Measurements from ENCODE around the gene FAM107B.

DNA sequence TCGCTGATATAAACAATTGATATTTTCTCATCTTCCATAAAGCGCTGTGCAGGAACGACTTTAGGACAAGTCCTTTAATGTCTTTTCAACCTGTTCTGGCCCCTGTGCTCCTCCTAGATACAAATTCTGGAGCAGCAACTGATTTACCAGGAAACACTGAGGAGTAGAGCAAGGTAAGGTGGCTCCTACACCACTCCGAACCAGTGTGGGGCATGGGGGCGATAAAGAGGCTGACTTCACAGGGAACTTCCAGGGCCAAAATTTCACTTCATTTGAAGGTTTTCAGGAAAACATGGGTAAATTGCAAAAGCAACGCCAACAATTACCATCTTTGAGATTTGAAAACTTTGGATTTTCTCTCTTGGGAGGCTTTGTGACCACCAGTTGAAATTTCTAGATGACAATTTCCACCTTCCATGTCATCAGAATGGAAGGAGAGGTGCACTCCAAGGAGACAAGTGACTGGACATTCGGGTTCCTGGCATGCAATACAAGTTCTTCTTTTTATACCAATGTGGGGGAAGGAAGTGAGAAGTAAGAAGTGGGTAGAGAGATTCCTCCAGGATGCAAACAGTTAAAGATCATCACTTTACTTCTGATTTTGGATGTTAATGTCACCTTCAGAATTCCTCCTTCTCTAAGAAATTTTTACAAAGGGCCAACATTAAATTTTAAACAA is 118.5 kb downstream of the FAM107B start:
- TF ChIP-seq EP300 (IDR thresholded peaks at IDR 0.05) (no peak), POLR2A (IDR thresholded peaks at IDR 0.05) (no peak), POLR2AphosphoS5 (IDR thresholded peaks at IDR 0.05) (no peak)
- TF ChIP-seq, protein P1, sequence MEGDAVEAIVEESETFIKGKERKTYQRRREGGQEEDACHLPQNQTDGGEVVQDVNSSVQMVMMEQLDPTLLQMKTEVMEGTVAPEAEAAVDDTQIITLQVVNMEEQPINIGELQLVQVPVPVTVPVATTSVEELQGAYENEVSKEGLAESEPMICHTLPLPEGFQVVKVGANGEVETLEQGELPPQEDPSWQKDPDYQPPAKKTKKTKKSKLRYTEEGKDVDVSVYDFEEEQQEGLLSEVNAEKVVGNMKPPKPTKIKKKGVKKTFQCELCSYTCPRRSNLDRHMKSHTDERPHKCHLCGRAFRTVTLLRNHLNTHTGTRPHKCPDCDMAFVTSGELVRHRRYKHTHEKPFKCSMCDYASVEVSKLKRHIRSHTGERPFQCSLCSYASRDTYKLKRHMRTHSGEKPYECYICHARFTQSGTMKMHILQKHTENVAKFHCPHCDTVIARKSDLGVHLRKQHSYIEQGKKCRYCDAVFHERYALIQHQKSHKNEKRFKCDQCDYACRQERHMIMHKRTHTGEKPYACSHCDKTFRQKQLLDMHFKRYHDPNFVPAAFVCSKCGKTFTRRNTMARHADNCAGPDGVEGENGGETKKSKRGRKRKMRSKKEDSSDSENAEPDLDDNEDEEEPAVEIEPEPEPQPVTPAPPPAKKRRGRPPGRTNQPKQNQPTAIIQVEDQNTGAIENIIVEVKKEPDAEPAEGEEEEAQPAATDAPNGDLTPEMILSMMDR (IDR thresholded peaks at IDR 0.05), result no peak

All from suprapubic skin (tissue), 4 donors.